WTC11 (cell line): ENCODE results near the gene CFAP251.

Experiments used
- ATF2 ChIP-seq: sonication (generic); formaldehyde crosslinking; IDR thresholded peaks from 2 replicates; pipeline ENCODE4 v1.8.1; 2022; ENCODE audit warnings: low read depth, missing genetic modification reagents, borderline replicate concordance
- CTCF ChIP-seq: fragments of 200-600 bp; IDR thresholded peaks from 2 replicates; pipeline ENCODE4 v1.8.0; 2022; ENCODE audit warnings: antibody characterized with exemption
- ESRRA ChIP-seq: sonication (generic); formaldehyde crosslinking; IDR thresholded peaks from 2 replicates; pipeline ENCODE4 v1.8.1; 2022; ENCODE audit warnings: mild to moderate bottlenecking, missing genetic modification reagents, borderline replicate concordance
- FOXK1 ChIP-seq: sonication (generic); formaldehyde crosslinking; IDR thresholded peaks from 2 replicates; pipeline ENCODE4 v1.8.0; 2022; ENCODE audit warnings: mild to moderate bottlenecking, moderate library complexity, missing genetic modification reagents
- GTF2I ChIP-seq: fragments of 250-450 bp; sonication (Bioruptor Pico); conservative IDR thresholded peaks from 2 replicates; pipeline ENCODE4 v1.4.0; 2021; ENCODE audit warnings: mild to moderate bottlenecking
- MAX ChIP-seq: sonication (generic); formaldehyde crosslinking; IDR thresholded peaks from 2 replicates; pipeline ENCODE4 v1.8.0; 2022; ENCODE audit warnings: mild to moderate bottlenecking, missing genetic modification reagents
- SP1 ChIP-seq: sonication (generic); formaldehyde crosslinking; conservative IDR thresholded peaks from 2 replicates; pipeline ENCODE4 v1.8.1; 2022; ENCODE audit warnings: missing genetic modification reagents
- TP53 ChIP-seq: sonication (generic); formaldehyde crosslinking; IDR thresholded peaks from 2 replicates; pipeline ENCODE4 v1.8.1; 2023; ENCODE audit warnings: mild to moderate bottlenecking, missing genetic modification reagents
- USF1 ChIP-seq: sonication (generic); formaldehyde crosslinking; IDR thresholded peaks from 2 replicates; pipeline ENCODE4 v1.8.0; 2022; ENCODE audit warnings: mild to moderate bottlenecking, missing genetic modification reagents
- USF2 ChIP-seq: sonication (generic); formaldehyde crosslinking; IDR thresholded peaks from 2 replicates; pipeline ENCODE4 v1.8.1; 2023; ENCODE audit warnings: mild to moderate bottlenecking, missing genetic modification reagents, moderate library complexity
- ZNF396 ChIP-seq: fragments of 250-450 bp; sonication (Bioruptor Pico); IDR thresholded peaks from 2 replicates; pipeline ENCODE4 v1.8.0; 2021; ENCODE audit warnings: mild to moderate bottlenecking, moderate library complexity, borderline replicate concordance
- ZNF512 ChIP-seq: sonication (generic); formaldehyde crosslinking; IDR thresholded peaks from 2 replicates; pipeline ENCODE4 v1.8.1; 2022; ENCODE audit warnings: missing genetic modification reagents, borderline replicate concordance

GRCh38 chr12:121989276-121990113 is 71.1 kb downstream of the CFAP251 start:
- no peak for TF ChIP-seq CTCF
- TF ChIP-seq ZNF512 (CRISPR knock-in tag), result no peak
- no peak for TF ChIP-seq ESRRA
- no peak for TF ChIP-seq USF1 (CRISPR knock-in tag)
- TF ChIP-seq USF2 (CRISPR knock-in tag), result no peak
- no peak for TF ChIP-seq TP53
- no peak for TF ChIP-seq MAX (CRISPR knock-in tag)
- no peak for TF ChIP-seq SP1 (CRISPR knock-in tag)
- no peak for TF ChIP-seq ZNF396 (CRISPR knock-in tag)
- no peak for TF ChIP-seq GTF2I (CRISPR knock-in tag)
- no peak for TF ChIP-seq ATF2 (CRISPR knock-in tag)
- no peak for TF ChIP-seq FOXK1 (CRISPR knock-in tag)
